H9 (cell line): ENCODE results near the gene DGKD. TPM values are rescaled to one million over a fixed set of nuclear protein-coding genes. Genes with fewer than 3 reads are reported as not detected.

Experiments used
- DNase-seq: peaks from one replicate; pipeline ENCODE4 v3.0.0-alpha.2; 2017
- H2AFZ ChIP-seq: one replicate; pipeline ENCODE4 v1.6.1; 2013; ENCODE audit warnings: mild to moderate bottlenecking, low read length, control low read depth, moderate library complexity
- H2AK5ac ChIP-seq: 2 replicates; pipeline ENCODE4 v1.6.1; 2013; ENCODE audit warnings: low read length, control low read depth, mixed read lengths; ENCODE audit not compliant: insufficient read length
- H2BK120ac ChIP-seq: one replicate; pipeline ENCODE4 v1.6.1; 2013; ENCODE audit warnings: low read depth, mild to moderate bottlenecking, low read length, control low read depth, inconsistent platforms; ENCODE audit not compliant: poor library complexity, severe bottlenecking
- H2BK12ac ChIP-seq: 2 replicates; pipeline ENCODE4 v1.6.1; 2013; ENCODE audit warnings: low read length, control low read depth, mixed read lengths, low read depth; ENCODE audit not compliant: insufficient read length
- H2BK15ac ChIP-seq: 2 replicates; pipeline ENCODE4 v1.6.1; 2013; ENCODE audit warnings: low read depth, low read length, control low read depth
- H2BK20ac ChIP-seq: one replicate; pipeline ENCODE4 v1.6.1; 2013; ENCODE audit warnings: low read depth, mild to moderate bottlenecking, low read length, control low read depth, inconsistent platforms; ENCODE audit not compliant: poor library complexity, severe bottlenecking
- H2BK5ac ChIP-seq: 2 replicates; pipeline ENCODE4 v1.6.1; 2013; ENCODE audit warnings: low read length, control low read depth, mixed read lengths; ENCODE audit not compliant: insufficient read length
- H3K14ac ChIP-seq: 2 replicates; pipeline ENCODE4 v1.6.1; 2013; ENCODE audit warnings: low read length, control low read depth; ENCODE audit not compliant: insufficient read depth
- H3K18ac ChIP-seq: 2 replicates; pipeline ENCODE4 v1.6.1; 2013; ENCODE audit warnings: low read depth, mild to moderate bottlenecking, mixed read lengths, low read length, control low read depth; ENCODE audit not compliant: insufficient read length
- H3K23ac ChIP-seq: 2 replicates; pipeline ENCODE4 v1.6.1; 2013; ENCODE audit warnings: low read length, control low read depth, mixed read lengths, low read depth; ENCODE audit not compliant: insufficient read length
- H3K23me2 ChIP-seq: 2 replicates; pipeline ENCODE4 v1.6.1; 2013; ENCODE audit warnings: low read depth, mild to moderate bottlenecking, mixed read lengths, low read length, control low read depth; ENCODE audit not compliant: insufficient read length, poor library complexity, severe bottlenecking
- H3K27ac ChIP-seq: 2 replicates; pipeline ENCODE4 v1.5.1; 2013; ENCODE audit warnings: low read length, control low read depth, mixed read lengths, low read depth; ENCODE audit not compliant: insufficient read length
- H3K27me3 ChIP-seq: 2 replicates; pipeline ENCODE4 v1.6.1; 2013; ENCODE audit warnings: low read length, control low read depth, inconsistent platforms; ENCODE audit not compliant: insufficient read depth
- H3K4ac ChIP-seq: 2 replicates; pipeline ENCODE4 v1.6.1; 2013; ENCODE audit warnings: low read depth, mild to moderate bottlenecking, control low read depth, inconsistent platforms, low read length, moderate library complexity
- H3K4me1 ChIP-seq: 2 replicates; pipeline ENCODE4 v1.6.1; 2013; ENCODE audit warnings: low read length, control low read depth, inconsistent platforms; ENCODE audit not compliant: insufficient read depth
- H3K4me2 ChIP-seq: 2 replicates; pipeline ENCODE4 v1.6.1; 2013; ENCODE audit warnings: low read length, control low read depth, mixed read lengths; ENCODE audit not compliant: insufficient read length, insufficient read depth
- H3K56ac ChIP-seq: 2 replicates; pipeline ENCODE4 v1.6.1; 2013; ENCODE audit warnings: low read depth, mild to moderate bottlenecking, mixed read lengths, low read length, control low read depth; ENCODE audit not compliant: insufficient read length
- H3K79me1 ChIP-seq: 2 replicates; pipeline ENCODE4 v1.6.1; 2013; ENCODE audit warnings: low read depth, mild to moderate bottlenecking, moderate library complexity, low read length, control low read depth, inconsistent platforms; ENCODE audit not compliant: insufficient read depth, poor library complexity, severe bottlenecking
- H3K79me2 ChIP-seq: 2 replicates; pipeline ENCODE4 v1.6.1; 2013; ENCODE audit warnings: low read length, control low read depth, inconsistent platforms; ENCODE audit not compliant: insufficient read depth
- H3K9ac ChIP-seq: 2 replicates; pipeline ENCODE4 v1.6.1; 2013; ENCODE audit warnings: low read length, control low read depth, mixed read lengths; ENCODE audit not compliant: insufficient read length; ENCODE audit errors: extremely low read depth
- H3K9me3 ChIP-seq: one replicate; pipeline ENCODE4 v1.6.1; 2013; ENCODE audit warnings: low read depth, low read length, inconsistent platforms; ENCODE audit not compliant: control insufficient read depth
- H3T11ph ChIP-seq: one replicate; pipeline ENCODE4 v1.6.1; 2013; ENCODE audit warnings: mild to moderate bottlenecking, low read length, control low read depth, inconsistent platforms
- H4K20me1 ChIP-seq: one replicate; pipeline ENCODE4 v1.6.1; 2013; ENCODE audit not compliant: control insufficient read depth, insufficient read length, insufficient read depth
- H4K5ac ChIP-seq: 2 replicates; pipeline ENCODE4 v1.6.1; 2013; ENCODE audit warnings: low read depth, mild to moderate bottlenecking, mixed read lengths, low read length, control low read depth; ENCODE audit not compliant: insufficient read length
- H4K8ac ChIP-seq: replicated peaks from 2 replicates; pipeline ENCODE4 v1.6.1; 2013; ENCODE audit warnings: low read length, control low read depth, mixed read lengths, low read depth; ENCODE audit not compliant: insufficient read length
- H4K91ac ChIP-seq: 2 replicates; pipeline ENCODE4 v1.6.1; 2013; ENCODE audit warnings: low read depth, mild to moderate bottlenecking, moderate library complexity, mixed read lengths, low read length, control low read depth; ENCODE audit not compliant: insufficient read length
- H3K27ac Mint-ChIP-seq, 3 experiments: 2 replicates in 2 of 3; 3 replicates in 1 of 3; pipeline ENCODE4 v1.8.0; 2020 to 2021; ENCODE audit warnings: mixed read lengths in 3 of 3, mild to moderate bottlenecking in 1 of 3, moderate library complexity in 1 of 3
- H3K27me3 Mint-ChIP-seq: 2 replicates; pipeline ENCODE4 v1.8.0; 2021; ENCODE audit warnings: low read depth, mild to moderate bottlenecking, moderate library complexity, mixed read lengths
- H3K36me3 Mint-ChIP-seq, 3 experiments: 2 replicates in 2 of 3; 3 replicates in 1 of 3; pipeline ENCODE4 v1.8.0; 2020 to 2021; ENCODE audit warnings: low read depth in 3 of 3, mixed read lengths in 3 of 3; ENCODE audit not compliant: insufficient read depth in 1 of 3
- H3K4me1 Mint-ChIP-seq, 2 experiments: 2 replicates each; pipeline ENCODE4 v1.8.0; 2020; ENCODE audit warnings: mixed read lengths in 2 of 2
- H3K4me3 Mint-ChIP-seq, 2 experiments: 2 replicates in 1 of 2; 3 replicates in 1 of 2; pipeline ENCODE4 v1.8.0; 2020 to 2021; ENCODE audit warnings: mild to moderate bottlenecking in 2 of 2, mixed read lengths in 2 of 2, moderate library complexity in 1 of 2
- H3K9me3 Mint-ChIP-seq, 2 experiments: 2 replicates in 1 of 2; 3 replicates in 1 of 2; pipeline ENCODE4 v1.8.0; 2020; ENCODE audit warnings: mild to moderate bottlenecking in 2 of 2, mixed read lengths in 2 of 2, moderate library complexity in 1 of 2
- CTCF ChIP-seq: fragments of 200-600 bp; sonication (generic); conservative IDR thresholded peaks from 3 replicates; pipeline ENCODE4 v1.8.0; 2021; ENCODE audit warnings: antibody characterized with exemption, mild to moderate bottlenecking
- WGBS: extraction: QIAGEN DNeasy Blood & Tissue Kit; methylation state at CpG from one replicate; pipeline ENCODE4 v1.1.7; 2013; ENCODE audit warnings: missing lambda C conversion rate, low lambda C conversion rate, mixed read lengths; ENCODE audit not compliant: insufficient read length; ENCODE audit errors: extremely low coverage; 5-methylcytosine and 5-hydroxymethylcytosine counted together
- total RNA-seq: library from RNA; stranded (reverse); gene quantifications from 2 replicates; pipeline ENCODE4 v1.2.1, GENCODE V29; 2021

The DGKD gene
- total RNA-seq, 1 experiment from 2014 or later: 20.7 TPM

GRCh38 chr2:233384015-233384414 is 29.7 kb downstream of the DGKD start:
- DNase-seq: no peak
- H3K9me3 Mint-ChIP-seq: no peaks in the 10 kb centered on the region
- Histone ChIP-seq H2AK5ac (no peak overlapping the region), H3K18ac (no peak overlapping the region), H2AFZ (no peak overlapping the region), H3K23me2 (no peaks in the 10 kb centered on the region), H3K14ac (no peak overlapping the region), H3K23ac (no peak overlapping the region), H2BK120ac (no peak overlapping the region), H4K91ac (no peak overlapping the region), H2BK12ac (no peak overlapping the region), H3T11ph (no peak overlapping the region), H4K5ac (no peak overlapping the region), H3K56ac (no peak overlapping the region), H3K9me3 (no peaks in the 10 kb centered on the region), H3K4me1 (no peaks in the 10 kb centered on the region), H4K20me1 (no peaks in the 10 kb centered on the region), H3K79me1 (no peaks in the 10 kb centered on the region), H4K8ac (no peak overlapping the region), H2BK5ac (no peak overlapping the region), H3K9ac (no peak overlapping the region), H3K4ac (no peak overlapping the region), H3K4me2 (no peak overlapping the region), H3K27ac (no peak overlapping the region), H2BK20ac (no peak overlapping the region), H3K27me3 (no peaks in the 10 kb centered on the region), H2BK15ac (no peak overlapping the region), H3K79me2 (peaks cover 3% of the 10 kb centered on the region; the same call in 1 of the 2 replicates)
- WGBS: no CpG with 5 or more reads among the region's 10 CpGs
- H3K36me3 Mint-ChIP-seq: 0 out of 7 replicates have a peak, but pooled peaks cover 0 to 2% (median 0%) of the 10 kb centered on the region in 3 experiments
- no peak overlapping the region for H3K4me3 Mint-ChIP-seq
- TF ChIP-seq CTCF: peak; percentile 21; the same call in 1 of the 3 replicates
- H3K27me3 Mint-ChIP-seq: no peaks in the 10 kb centered on the region
- peaks cover 14 to 31% of the 10 kb centered on the region in 2 experiments for H3K4me1 Mint-ChIP-seq
- peak overlapping the region in 1 of 3 experiments; percentile 54; a peak in 2 of 7 replicates for H3K27ac Mint-ChIP-seq
